DOHH2 (cell line): Measurements from ENCODE around the gene IRF2BPL.

Experiments used
- H3F3A ChIP-seq: fragments of 200-600 bp; sonication (generic), shearing (Covaris generic); 2 replicates; pipeline ENCODE4 v1.6.0; 2016; ENCODE audit warnings: antibody characterized with exemption, mild to moderate bottlenecking; ENCODE audit not compliant: control insufficient read depth, insufficient read depth
- H3K27ac ChIP-seq: fragments of 200-600 bp; sonication (generic); 2 replicates; pipeline ENCODE4 v1.5.1; 2014; ENCODE audit warnings: low read depth, mild to moderate bottlenecking, low read length, moderate library complexity
- H3K27me3 ChIP-seq: fragments of 200-600 bp; sonication (generic); 2 replicates; pipeline ENCODE4 v1.6.1; 2014; ENCODE audit warnings: mild to moderate bottlenecking, low read length, mixed read lengths; ENCODE audit not compliant: control insufficient read depth
- H3K36me3 ChIP-seq: fragments of 200-600 bp; sonication (generic); 2 replicates; pipeline ENCODE4 v1.6.1; 2014; ENCODE audit warnings: mild to moderate bottlenecking, low read length, moderate library complexity, mixed read lengths; ENCODE audit not compliant: control insufficient read depth
- H3K4me1 ChIP-seq: fragments of 200-600 bp; sonication (generic); 2 replicates; pipeline ENCODE4 v1.6.1; 2014; ENCODE audit warnings: mild to moderate bottlenecking, low read length, mixed read lengths; ENCODE audit not compliant: control insufficient read depth
- H3K4me2 ChIP-seq: fragments of 200-600 bp; sonication (generic); 2 replicates; pipeline ENCODE4 v1.6.0; 2014; ENCODE audit warnings: mild to moderate bottlenecking, low read length, moderate library complexity
- H3K4me3 ChIP-seq: fragments of 200-600 bp; sonication (generic); 2 replicates; pipeline ENCODE4 v1.5.1; 2014; ENCODE audit warnings: mild to moderate bottlenecking, low read length, mixed read lengths
- H3K79me2 ChIP-seq: fragments of 200-600 bp; sonication (generic); 2 replicates; pipeline ENCODE4 v1.6.1; 2014; ENCODE audit warnings: mild to moderate bottlenecking, low read length, mixed read lengths; ENCODE audit not compliant: control insufficient read depth
- H3K9me2 ChIP-seq: fragments of 200-600 bp; sonication (generic); replicated peaks from 2 replicates; pipeline ENCODE4 v1.6.1; 2014; ENCODE audit warnings: mild to moderate bottlenecking, low read length, mixed read lengths; ENCODE audit not compliant: control insufficient read depth
- H3K9me3 ChIP-seq: fragments of 200-600 bp; sonication (generic); 2 replicates; pipeline ENCODE4 v1.6.1; 2014; ENCODE audit warnings: antibody characterized with exemption, low read length, mixed read lengths; ENCODE audit not compliant: control insufficient read depth, insufficient read depth
- H4K20me1 ChIP-seq: fragments of 200-600 bp; sonication (generic); 2 replicates; pipeline ENCODE4 v1.6.0; 2014; ENCODE audit warnings: low read depth, mild to moderate bottlenecking, antibody characterized with exemption, low read length, moderate library complexity; ENCODE audit not compliant: control insufficient read depth, insufficient read depth
- EZH2phosphoT487 ChIP-seq: fragments of 200-600 bp; sonication (generic); IDR thresholded peaks from 2 replicates; pipeline ENCODE4 v1.6.1; 2017; ENCODE audit warnings: borderline replicate concordance, mild to moderate bottlenecking, antibody characterized with exemption, low read length, moderate library complexity, mixed read lengths
- TF ChIP-seq, protein P1 (sequence below): fragments of 200-600 bp; sonication (generic); IDR thresholded peaks from one replicate; pipeline ENCODE4 v1.5.1; 2014; ENCODE audit warnings: antibody characterized with exemption, mild to moderate bottlenecking, low read depth, low read length; ENCODE audit not compliant: poor library complexity, severe bottlenecking

The IRF2BPL gene

DNA sequence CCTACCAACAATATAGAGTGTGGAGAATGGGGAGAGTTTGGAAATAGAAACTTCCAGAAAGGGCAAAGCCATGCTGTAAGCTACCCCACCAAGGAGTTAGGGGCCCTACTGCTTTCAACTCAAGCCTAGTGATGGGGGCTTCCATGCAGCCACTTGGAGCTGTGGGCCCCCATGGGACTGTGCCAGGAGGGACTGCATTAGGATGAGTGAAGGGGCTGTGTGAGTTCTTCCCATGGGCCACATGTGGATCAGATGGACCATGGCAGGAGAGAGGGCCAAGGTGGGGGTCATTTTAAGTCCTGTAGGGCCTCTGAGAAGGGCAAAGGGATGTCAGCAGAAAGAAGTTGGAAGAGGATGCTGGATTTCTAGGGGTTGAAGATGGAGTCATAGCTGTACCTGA lies 46.5 kb upstream of the IRF2BPL start:
- H3K36me3 ChIP-seq, result no peaks in the 10 kb centered on the region

DNA sequence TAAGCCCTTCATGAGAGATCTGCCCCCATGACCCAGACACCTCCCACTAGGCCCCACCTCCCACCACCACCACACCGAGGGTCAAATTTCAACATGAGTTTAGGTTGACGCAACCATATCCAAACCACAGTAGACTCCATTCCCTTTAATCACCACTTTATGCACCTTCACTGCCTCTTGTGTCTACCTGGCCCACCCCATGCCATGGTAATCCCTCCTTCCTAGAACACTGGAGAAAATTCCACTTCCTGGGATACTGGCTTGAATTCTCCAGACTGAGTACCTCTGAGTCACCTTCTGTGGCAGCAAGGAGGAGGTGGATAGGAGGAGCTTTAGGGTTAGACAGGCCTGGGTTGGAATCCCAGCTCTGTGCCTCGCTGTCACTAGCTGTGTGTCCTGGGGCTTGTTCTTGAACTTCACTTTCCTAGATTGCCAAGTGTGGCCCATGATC lies 43.5 kb upstream of the IRF2BPL start:
- Histone ChIP-seq H3K9me3 (no peaks in the 10 kb centered on the region), H3K36me3 (no peaks in the 10 kb centered on the region), H3K4me2 (no peak overlapping the region), H3K4me3 (no peak overlapping the region), H3K27me3 (peaks cover 29% of the 10 kb centered on the region), H3K27ac (no peak overlapping the region), H3K4me1 (no peaks in the 10 kb centered on the region), H3K79me2 (no peaks in the 10 kb centered on the region), H3F3A (no peaks in the 10 kb centered on the region), H4K20me1 (peaks cover 5% of the 10 kb centered on the region; the same call in 1 of the 2 replicates), H3K9me2 (no peaks in the 10 kb centered on the region)
- TF ChIP-seq, protein P1, sequence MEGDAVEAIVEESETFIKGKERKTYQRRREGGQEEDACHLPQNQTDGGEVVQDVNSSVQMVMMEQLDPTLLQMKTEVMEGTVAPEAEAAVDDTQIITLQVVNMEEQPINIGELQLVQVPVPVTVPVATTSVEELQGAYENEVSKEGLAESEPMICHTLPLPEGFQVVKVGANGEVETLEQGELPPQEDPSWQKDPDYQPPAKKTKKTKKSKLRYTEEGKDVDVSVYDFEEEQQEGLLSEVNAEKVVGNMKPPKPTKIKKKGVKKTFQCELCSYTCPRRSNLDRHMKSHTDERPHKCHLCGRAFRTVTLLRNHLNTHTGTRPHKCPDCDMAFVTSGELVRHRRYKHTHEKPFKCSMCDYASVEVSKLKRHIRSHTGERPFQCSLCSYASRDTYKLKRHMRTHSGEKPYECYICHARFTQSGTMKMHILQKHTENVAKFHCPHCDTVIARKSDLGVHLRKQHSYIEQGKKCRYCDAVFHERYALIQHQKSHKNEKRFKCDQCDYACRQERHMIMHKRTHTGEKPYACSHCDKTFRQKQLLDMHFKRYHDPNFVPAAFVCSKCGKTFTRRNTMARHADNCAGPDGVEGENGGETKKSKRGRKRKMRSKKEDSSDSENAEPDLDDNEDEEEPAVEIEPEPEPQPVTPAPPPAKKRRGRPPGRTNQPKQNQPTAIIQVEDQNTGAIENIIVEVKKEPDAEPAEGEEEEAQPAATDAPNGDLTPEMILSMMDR, result no peak
- no peak for TF ChIP-seq EZH2phosphoT487

More for the DNA sequence above, 46.5 kb upstream of the IRF2BPL start:
- no peaks in the 10 kb centered on the region for H4K20me1 ChIP-seq
- no peaks in the 10 kb centered on the region for H3K4me1 ChIP-seq
- TF ChIP-seq, protein P1, result no peak
- no peak for TF ChIP-seq EZH2phosphoT487
- no peaks in the 10 kb centered on the region for H3K9me2 ChIP-seq
- peaks cover 11% of the 10 kb centered on the region for H3K27me3 ChIP-seq
- H3K27ac ChIP-seq, result no peak overlapping the region
- no peaks in the 10 kb centered on the region for H3F3A ChIP-seq
- H3K4me3 ChIP-seq, result no peak overlapping the region
- no peaks in the 10 kb centered on the region for H3K79me2 ChIP-seq
- H3K9me3 ChIP-seq, result no peaks in the 10 kb centered on the region
- H3K4me2 ChIP-seq, result no peak overlapping the region

DNA sequence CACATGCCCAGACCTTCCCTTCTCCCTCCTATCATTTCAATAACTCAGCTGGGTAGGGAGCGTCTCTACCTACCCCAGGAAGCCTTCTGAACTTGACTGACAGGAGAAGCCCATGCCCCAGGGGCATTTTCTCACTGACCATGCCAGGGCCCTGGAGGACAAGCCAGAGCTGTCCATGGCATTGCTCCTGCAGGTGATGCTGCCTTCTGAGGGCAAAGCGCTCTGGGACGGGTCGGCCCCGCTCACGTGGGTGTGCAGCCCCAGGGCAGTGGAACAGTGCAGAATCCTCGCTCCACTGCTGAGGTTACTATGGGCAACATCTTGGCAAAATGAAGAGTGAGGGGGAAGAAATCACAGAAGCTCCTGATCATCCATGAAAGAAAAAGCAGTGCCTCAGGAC lies 41.0 kb upstream of the IRF2BPL start:
- peaks cover 5% of the 10 kb centered on the region; the same call in 1 of the 2 replicates for H4K20me1 ChIP-seq
- H3K4me3 ChIP-seq, result no peak overlapping the region
- no peaks in the 10 kb centered on the region for H3K9me3 ChIP-seq
- H3K27me3 ChIP-seq, result peaks cover 39% of the 10 kb centered on the region
- H3F3A ChIP-seq, result no peaks in the 10 kb centered on the region
- H3K9me2 ChIP-seq, result no peaks in the 10 kb centered on the region
- no peaks in the 10 kb centered on the region for H3K79me2 ChIP-seq
- H3K4me2 ChIP-seq, result no peak overlapping the region
- TF ChIP-seq, protein P1, result no peak
- TF ChIP-seq EZH2phosphoT487, result no peak
- no peaks in the 10 kb centered on the region for H3K36me3 ChIP-seq
- peaks cover 16% of the 10 kb centered on the region for H3K4me1 ChIP-seq
- no peak overlapping the region for H3K27ac ChIP-seq
